RWPE1 (cell line): ENCODE data around the gene GRB10.
"Not testable (repeated sequence)": the region's sequence is repeated elsewhere in the genome, so short reads cannot be mapped to it uniquely, and the experiment has no call there.

Source experiments
- CTCF ChIA-PET: fragments of 350-600 bp; sonication (Branson Sonifier 250); formaldehyde crosslinking; extraction: SDS; loops from one replicate; lab custom pipeline; 2021; lab: Yijun Ruan, JAX
- POLR2A ChIA-PET: fragments of 400-600 bp; formaldehyde crosslinking; extraction: SDS; loops from one replicate; lab custom pipeline; 2020; ENCODE audit warnings: antibody characterized with exemption; ENCODE audit not compliant: low non-redundant PET; lab: Yijun Ruan, JAX
- DNase-seq: peaks from one replicate; pipeline ENCODE4 v3.0.0; 2012; ENCODE audit warnings: low spot score
- H3K27ac ChIP-seq: fragments of 450-650 bp; 2 replicates; pipeline ENCODE4 v1.5.1; 2017
- TF ChIP-seq, protein P1 (sequence below): fragments of 450-650 bp; conservative IDR thresholded peaks from 2 replicates; pipeline ENCODE4 v1.5.1; 2017; ENCODE audit warnings: low read depth, mild to moderate bottlenecking

The GRB10 gene

DNA sequence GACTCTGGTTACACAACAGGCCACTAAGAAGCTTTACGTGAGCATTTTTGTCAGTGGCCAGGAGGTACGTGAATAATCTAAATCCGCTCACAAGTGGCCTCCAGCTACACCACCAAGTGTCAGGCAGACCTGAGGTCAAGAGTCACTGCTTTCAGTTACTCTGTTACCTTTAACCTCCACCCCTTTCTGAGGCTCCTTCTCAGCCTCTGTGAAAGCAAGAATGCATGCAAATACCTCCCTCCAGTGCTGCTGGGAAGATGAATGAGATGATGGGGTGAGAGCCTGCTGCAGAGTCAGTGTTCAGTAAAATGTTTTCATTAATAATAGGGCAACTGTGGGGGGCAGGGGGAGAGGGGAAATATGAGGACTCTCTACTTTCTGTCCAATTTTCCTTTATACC, 228.7 kb downstream of the GRB10 start:
- ChIA-PET CTCF (interaction anchor here (0.6 to 0.8 kb wide), 3 partner anchors 57 to 1614 kb away, joined by 3 to 4 read pairs (median 3); no protein-coding TSS in a partner anchor), POLR2A (no interaction called here)
- no peak for DNase-seq
- TF ChIP-seq, protein P1, sequence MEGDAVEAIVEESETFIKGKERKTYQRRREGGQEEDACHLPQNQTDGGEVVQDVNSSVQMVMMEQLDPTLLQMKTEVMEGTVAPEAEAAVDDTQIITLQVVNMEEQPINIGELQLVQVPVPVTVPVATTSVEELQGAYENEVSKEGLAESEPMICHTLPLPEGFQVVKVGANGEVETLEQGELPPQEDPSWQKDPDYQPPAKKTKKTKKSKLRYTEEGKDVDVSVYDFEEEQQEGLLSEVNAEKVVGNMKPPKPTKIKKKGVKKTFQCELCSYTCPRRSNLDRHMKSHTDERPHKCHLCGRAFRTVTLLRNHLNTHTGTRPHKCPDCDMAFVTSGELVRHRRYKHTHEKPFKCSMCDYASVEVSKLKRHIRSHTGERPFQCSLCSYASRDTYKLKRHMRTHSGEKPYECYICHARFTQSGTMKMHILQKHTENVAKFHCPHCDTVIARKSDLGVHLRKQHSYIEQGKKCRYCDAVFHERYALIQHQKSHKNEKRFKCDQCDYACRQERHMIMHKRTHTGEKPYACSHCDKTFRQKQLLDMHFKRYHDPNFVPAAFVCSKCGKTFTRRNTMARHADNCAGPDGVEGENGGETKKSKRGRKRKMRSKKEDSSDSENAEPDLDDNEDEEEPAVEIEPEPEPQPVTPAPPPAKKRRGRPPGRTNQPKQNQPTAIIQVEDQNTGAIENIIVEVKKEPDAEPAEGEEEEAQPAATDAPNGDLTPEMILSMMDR = no peak
- H3K27ac ChIP-seq = no peak overlapping the region

DNA sequence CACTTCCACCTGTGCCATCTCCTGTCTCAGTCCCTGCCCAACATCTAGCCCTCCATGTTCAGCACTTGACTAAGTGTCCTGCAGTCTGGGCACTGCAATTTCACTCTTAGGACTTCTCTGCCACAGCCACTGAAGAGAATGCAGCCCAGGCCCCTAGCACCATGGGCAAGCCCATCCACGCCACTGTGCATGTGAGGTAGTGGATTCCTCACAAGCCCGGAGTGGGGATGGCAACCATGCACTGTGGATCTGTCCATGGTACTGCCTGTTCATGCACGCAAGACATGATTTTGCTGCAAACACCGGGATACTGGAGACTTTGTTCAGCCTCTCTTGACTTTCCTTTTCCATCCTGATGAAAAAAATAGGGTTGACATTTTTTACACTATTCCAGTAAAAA, 229.8 kb downstream of the GRB10 start:
- H3K27ac ChIP-seq = no peak overlapping the region
- TF ChIP-seq, protein P1 = no peak

DNA sequence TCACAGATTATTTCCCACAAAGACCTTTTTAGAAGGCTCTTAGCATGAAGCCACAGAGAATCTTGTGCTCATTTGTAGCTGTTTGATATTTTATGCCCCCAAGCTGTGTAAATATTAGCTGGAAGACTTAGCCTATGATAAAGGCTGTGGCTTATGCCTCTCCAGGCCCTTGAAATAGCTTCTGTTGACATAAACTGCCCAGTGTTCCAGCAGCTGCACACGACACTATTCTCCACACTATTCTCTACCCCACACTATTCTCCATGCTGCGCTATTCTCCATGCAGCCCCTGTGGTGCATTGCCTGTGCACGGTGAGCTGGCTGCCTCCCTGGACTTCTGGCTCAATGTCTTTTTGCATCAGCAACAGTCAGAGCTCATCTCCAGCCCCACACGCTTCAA, 230.6 kb downstream of the GRB10 start:
- TF ChIP-seq, protein P1 = no peak
- DNase-seq = no peak
- ChIA-PET CTCF (interaction anchor here (0.6 kb wide), 1 partner anchor 349 kb away, joined by 4 read pairs; no protein-coding TSS in a partner anchor), POLR2A (no interaction called here)
- no peak overlapping the region for H3K27ac ChIP-seq

More for the DNA sequence above, 229.8 kb downstream of the GRB10 start:
- peak; percentile 26 for DNase-seq
- POLR2A ChIA-PET = no interaction called here
- CTCF ChIA-PET = no interaction called here

DNA sequence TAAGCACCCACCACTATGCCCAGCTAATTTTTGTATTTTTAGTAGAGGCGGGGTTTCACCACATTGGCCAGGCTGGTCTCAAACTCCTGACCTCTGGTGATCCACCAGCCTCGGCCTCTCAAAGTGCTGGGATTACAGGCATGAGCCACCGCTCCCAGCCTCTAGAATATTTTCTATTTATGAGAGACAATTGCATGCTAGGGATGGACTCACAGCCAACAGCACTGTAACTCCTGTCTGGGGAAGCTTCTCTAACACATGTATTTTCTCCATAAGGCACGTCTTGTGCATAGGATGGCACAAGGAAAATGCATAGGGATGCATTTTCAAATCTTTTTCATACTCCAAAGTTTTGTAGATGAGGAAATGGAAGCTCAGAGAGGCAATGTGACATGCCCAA, 237.1 kb downstream of the GRB10 start:
- DNase-seq, POLR2A ChIA-PET, H3K27ac ChIP-seq: not testable (repeated sequence)
- CTCF ChIA-PET = interaction anchor here (0.6 kb wide), 1 partner anchor 418 kb away, joined by 4 read pairs; no protein-coding TSS in a partner anchor

DNA sequence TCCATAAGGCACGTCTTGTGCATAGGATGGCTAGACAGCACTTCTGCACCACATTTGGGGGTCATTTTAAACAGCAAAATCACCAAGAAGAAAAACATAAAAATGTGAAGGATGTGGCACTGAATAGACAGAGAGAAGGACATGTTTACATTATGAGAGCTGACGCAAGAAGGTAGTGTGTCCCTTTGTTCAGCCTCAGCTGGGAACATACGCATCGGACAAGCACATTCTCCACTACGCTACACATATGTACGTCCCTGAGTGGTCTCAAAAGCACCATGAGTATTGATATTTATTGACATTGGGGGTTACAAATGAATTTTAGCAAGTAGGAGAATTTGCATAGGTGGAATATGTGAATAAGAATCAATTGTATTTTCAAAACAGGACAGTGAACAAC, 237.7 kb downstream of the GRB10 start:
- ChIA-PET CTCF (interaction anchor here (0.6 kb wide), 1 partner anchor 418 kb away, joined by 4 read pairs; no protein-coding TSS in a partner anchor), POLR2A (no interaction called here)
- TF ChIP-seq, protein P1 = no peak
- no peak for DNase-seq
- H3K27ac ChIP-seq = no peak overlapping the region

DNA sequence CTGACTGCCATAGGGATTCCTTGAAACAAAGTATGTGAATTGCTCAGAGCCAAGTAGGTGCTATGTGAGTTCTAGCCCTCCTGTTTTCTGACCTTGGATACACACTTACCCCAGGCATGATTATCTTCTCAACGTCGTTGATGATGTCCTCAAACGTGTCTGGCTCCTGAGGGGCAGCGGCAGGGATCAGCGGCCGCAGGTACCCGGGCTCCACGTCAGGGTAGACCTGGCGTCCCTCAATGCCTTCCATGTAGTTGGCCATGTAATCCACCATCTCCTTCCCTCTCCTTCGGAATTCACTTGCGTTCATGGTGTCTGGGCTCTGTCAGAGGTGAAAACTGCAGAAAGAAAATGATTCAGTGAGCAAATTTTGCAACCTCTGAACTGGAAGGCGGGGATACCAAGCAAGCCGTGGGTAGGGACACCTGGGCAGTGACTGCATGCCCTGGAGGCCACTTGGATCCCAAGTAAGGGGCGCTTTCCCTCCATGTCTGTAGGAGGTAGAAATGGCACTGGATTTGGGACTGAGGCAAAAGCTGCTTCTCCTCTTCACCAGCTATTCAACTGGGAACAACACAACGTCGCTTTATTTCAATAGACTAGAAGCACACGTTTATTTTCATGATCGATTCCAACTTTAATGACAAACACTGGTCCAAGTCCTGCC, 238.8 kb downstream of the GRB10 start:
- POLR2A ChIA-PET = no interaction called here
- CTCF ChIA-PET = no interaction called here

More for the DNA sequence above, 238.8 kb downstream of the GRB10 start:
- no peak for DNase-seq
- TF ChIP-seq, protein P1 = no peak
- H3K27ac ChIP-seq = no peak overlapping the region
